Breast epithelium (tissue), 4 donors: ENCODE results near the gene MSH5. TPM values are rescaled to one million over a fixed set of nuclear protein-coding genes. Genes with fewer than 3 reads are reported as not detected.

Source experiments
- DNase-seq, 2 donors: peaks; one replicate each; pipeline ENCODE4 v3.0.0-alpha.2; 2019; ENCODE audit warnings: low spot score in 2 of 2
- H3K27ac ChIP-seq, 2 donors: fragments of 200-600 bp; sonication (generic) in 1 of 2; one replicate each; pipeline ENCODE4 v1.5.1; 2016 to 2019; ENCODE audit warnings: mild to moderate bottlenecking in 1 of 2
- H3K27me3 ChIP-seq, 2 donors: fragments of 200-600 bp; sonication (generic) in 1 of 2; one replicate each; pipeline versions ENCODE4 v1.5.1 to v1.6.0; 2017 to 2019; ENCODE audit warnings: control low read depth in 1 of 2, mild to moderate bottlenecking in 1 of 2
- H3K36me3 ChIP-seq: fragments of 200-600 bp; one replicate; pipeline ENCODE4 v1.5.1; 2019
- H3K4me1 ChIP-seq, 2 donors: fragments of 200-600 bp; sonication (generic); one replicate each; pipeline ENCODE4 v1.5.1; 2016 to 2019; ENCODE audit warnings: control low read depth in 1 of 2
- H3K4me3 ChIP-seq, 3 donors: fragments of 200-600 bp; sonication (generic); 1 replicate in 2 of 3; 2 replicates in 1 of 3; pipeline ENCODE4 v1.5.1; 2016 to 2019; ENCODE audit warnings: mild to moderate bottlenecking in 3 of 3, moderate library complexity in 2 of 3
- H3K9me3 ChIP-seq, 2 donors: fragments of 200-600 bp; sonication (generic) in 1 of 2; one replicate each; pipeline ENCODE4 v1.5.1; 2016 to 2019; ENCODE audit warnings: control low read depth in 1 of 2
- CTCF ChIP-seq, 3 donors: fragments of 450-650 bp; IDR thresholded peaks; one replicate each; pipeline ENCODE4 v1.5.1; 2016 to 2017; ENCODE audit warnings: antibody characterized with exemption in 3 of 3, mild to moderate bottlenecking in 3 of 3, moderate library complexity in 3 of 3
- POLR2A ChIP-seq: fragments of 450-650 bp; IDR thresholded peaks from one replicate; pipeline ENCODE4 v1.6.1; 2016; ENCODE audit warnings: antibody characterized with exemption, mild to moderate bottlenecking, moderate library complexity
- POLR2AphosphoS5 ChIP-seq, 3 donors: sonication (generic); formaldehyde crosslinking; IDR thresholded peaks; one replicate each; pipeline ENCODE4 v1.6.1; 2017; ENCODE audit warnings: antibody characterized with exemption in 3 of 3
- intact Hi-C: fragments of 100-400 bp; cut with DNase I; formaldehyde crosslinking; loops from one replicate; pipeline ENCODE4 v1.15.1; 2023; ENCODE audit warnings: low total_unique reads
- total RNA-seq, 3 donors: library from RNA; depleted of rRNA; stranded (reverse); fragments of >200 nt; gene quantifications; one replicate each; pipeline ENCODE4 v1.1.0, GENCODE V29; 2016

Gene MSH5
- total RNA-seq, 3 donors from 2014 or later = 7.9 to 13.4 (median 8.0) TPM

GRCh38 chr6:31725502-31726350 lies 14.1 kb upstream of the MSH5 start:
- intact Hi-C loops = loop anchor here (5.0 kb wide), 1 partner anchor 107 kb away; no protein-coding TSS in a partner anchor

DNA sequence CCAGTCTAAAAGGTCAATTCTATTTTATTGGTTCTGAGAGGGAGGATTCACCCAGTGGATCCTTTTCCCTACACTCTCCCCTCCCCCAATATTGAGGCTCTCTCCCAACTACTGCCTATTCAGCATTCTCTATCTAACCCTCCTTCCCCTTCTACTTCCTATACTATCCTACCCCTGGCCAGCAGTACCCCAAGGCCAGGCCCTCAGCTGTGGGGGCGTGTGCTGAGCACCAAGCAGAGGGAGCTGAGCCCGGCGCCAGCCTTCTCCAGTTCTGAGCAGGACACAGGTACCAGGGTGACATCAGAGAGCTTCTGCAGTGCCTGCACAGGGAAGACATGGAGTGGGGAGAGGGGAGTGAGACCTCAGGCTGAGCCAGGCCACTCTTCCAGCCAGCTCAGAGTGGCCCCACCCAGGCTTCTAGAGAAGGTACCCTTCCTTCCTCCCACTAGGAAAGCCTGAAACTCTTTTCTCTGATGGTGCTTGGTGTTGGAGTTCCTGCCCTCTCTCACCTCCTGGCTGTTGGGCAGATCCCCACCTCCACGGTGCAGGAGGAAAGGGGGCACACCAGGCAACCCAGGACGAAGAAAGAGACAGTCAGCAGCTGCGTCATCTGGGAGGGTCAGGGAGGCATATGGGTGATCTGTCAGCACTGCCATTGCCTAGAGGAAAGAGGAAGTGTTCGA lies 12.6 kb upstream of the MSH5 start:
- peak overlapping the region; percentile 58 to 97 for H3K27ac ChIP-seq
- H3K9me3 ChIP-seq = no peaks in the 10 kb centered on the region
- H3K27me3 ChIP-seq = no peaks in the 10 kb centered on the region
- DNase-seq = no peak
- H3K4me1 ChIP-seq = peaks cover 0 to 5% of the 10 kb centered on the region in 2 donors
- peaks cover 6% of the 10 kb centered on the region for H3K36me3 ChIP-seq
- TF ChIP-seq CTCF (IDR thresholded peaks at IDR 0.05) = no peak
- no peak for TF ChIP-seq POLR2AphosphoS5 (IDR thresholded peaks at IDR 0.05)
- no peak for TF ChIP-seq POLR2A
- no peak overlapping the region for H3K4me3 ChIP-seq
- intact Hi-C loops = loop anchor here (5.0 kb wide), 1 partner anchor 105 kb away; no protein-coding TSS in a partner anchor

More at GRCh38 chr6:31725502-31726350, 14.1 kb upstream of the MSH5 start:
- H3K4me3 ChIP-seq = no peak overlapping the region
- no peak for DNase-seq
- peaks cover 0 to 4% of the 10 kb centered on the region in 2 donors for H3K4me1 ChIP-seq
- no peaks in the 10 kb centered on the region for H3K9me3 ChIP-seq
- H3K27ac ChIP-seq = peak overlapping the region in 1 of 2 donors; percentile 12
- no peak for TF ChIP-seq CTCF (IDR thresholded peaks at IDR 0.05)
- no peak for TF ChIP-seq POLR2AphosphoS5 (IDR thresholded peaks at IDR 0.05)
- H3K27me3 ChIP-seq = no peaks in the 10 kb centered on the region
- peaks cover 6% of the 10 kb centered on the region for H3K36me3 ChIP-seq

- H3K36me3 ChIP-seq = peaks cover 6% of the 10 kb centered on the region
Observed at GRCh38 chr6:31727717-31728671, 11.8 kb upstream of the MSH5 start.

More at GRCh38 chr6:31727717-31728671, 11.8 kb upstream of the MSH5 start:
- intact Hi-C loops = loop anchor here (5.0 kb wide), 1 partner anchor 104 kb away; no protein-coding TSS in a partner anchor
- Histone ChIP-seq H3K4me1 (peaks cover 0 to 5% of the 10 kb centered on the region in 2 donors), H3K27ac (peak overlapping the region; percentile 97 to 98), H3K4me3 (peak overlapping the region; percentile 82 to 92 (median 88)), H3K27me3 (no peaks in the 10 kb centered on the region), H3K9me3 (no peaks in the 10 kb centered on the region)
- TF ChIP-seq CTCF (IDR thresholded peaks at IDR 0.05) (no peak), POLR2AphosphoS5 (IDR thresholded peaks at IDR 0.05) (no peak), POLR2A (no peak)
- no peak for DNase-seq
